ENCODE results near the gene TBC1D8B. TPM values are rescaled to one million over a fixed set of nuclear protein-coding genes. Genes with fewer than 3 reads are reported as not detected.

TBC1D8B gene
- total RNA-seq, 1 donor from 2014 or later: 1.2 TPM

GRCh38 chrX:106898462-106898861, 96.0 kb downstream of the TBC1D8B start:
- peak; percentile 51 for TF ChIP-seq CTCF (conservative IDR thresholded peaks at IDR 0.05; ENCODE audit: low read depth, low read length)
- no peak overlapping the region for H3K4me3 ChIP-seq (ENCODE audit: low read depth, low read length)
- DNase-seq (ENCODE audit: low read depth): no peak

DNA sequence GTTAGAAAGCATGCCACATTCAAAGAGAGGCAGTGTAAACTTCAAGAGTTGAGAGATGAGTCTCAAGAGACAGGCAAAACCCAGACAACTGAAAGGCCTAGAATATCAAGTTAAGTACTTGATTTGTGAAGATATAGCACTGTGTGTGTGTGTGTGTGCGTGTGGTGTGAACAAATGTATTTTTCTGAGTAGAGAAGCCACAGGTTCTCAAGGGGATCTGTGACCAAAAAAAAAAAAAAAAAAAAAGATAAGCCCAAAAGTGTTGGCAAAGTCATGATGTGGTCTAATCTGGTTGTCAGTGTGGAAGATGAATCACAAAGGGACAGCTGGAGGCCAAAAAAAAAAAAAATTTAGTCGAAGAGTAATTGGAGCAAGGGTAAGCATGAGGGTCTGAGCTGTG, 96.8 kb downstream of the TBC1D8B start:
- H3K4me3 ChIP-seq (ENCODE audit: low read depth, low read length): no peak overlapping the region
- no peak for TF ChIP-seq CTCF (conservative IDR thresholded peaks at IDR 0.05; ENCODE audit: low read depth, low read length)
- no peak for DNase-seq (ENCODE audit: low read depth)

DNA sequence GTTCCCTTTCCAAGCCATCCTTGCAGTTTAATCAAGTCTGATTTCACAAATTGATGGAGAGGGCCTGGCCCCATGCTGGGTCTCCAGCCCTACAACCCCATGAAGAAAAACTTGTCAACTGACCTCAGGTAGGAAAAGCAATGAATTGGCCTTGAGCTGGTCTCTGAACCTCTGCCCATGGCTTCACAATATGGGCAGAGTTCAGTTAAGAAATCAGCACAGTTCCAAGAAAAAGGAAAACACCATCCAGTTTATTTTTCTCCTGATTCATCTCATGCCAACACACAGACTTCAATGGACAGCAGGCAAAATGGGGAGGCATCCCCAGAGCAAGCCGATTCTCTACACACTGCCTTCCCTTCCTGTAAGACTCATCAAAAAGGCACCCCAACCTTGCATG, 97.4 kb downstream of the TBC1D8B start:
- DNase-seq (ENCODE audit: low read depth): no peak
- no peak overlapping the region for H3K4me3 ChIP-seq (ENCODE audit: low read depth, low read length)
- TF ChIP-seq CTCF (conservative IDR thresholded peaks at IDR 0.05; ENCODE audit: low read depth, low read length): no peak

DNA sequence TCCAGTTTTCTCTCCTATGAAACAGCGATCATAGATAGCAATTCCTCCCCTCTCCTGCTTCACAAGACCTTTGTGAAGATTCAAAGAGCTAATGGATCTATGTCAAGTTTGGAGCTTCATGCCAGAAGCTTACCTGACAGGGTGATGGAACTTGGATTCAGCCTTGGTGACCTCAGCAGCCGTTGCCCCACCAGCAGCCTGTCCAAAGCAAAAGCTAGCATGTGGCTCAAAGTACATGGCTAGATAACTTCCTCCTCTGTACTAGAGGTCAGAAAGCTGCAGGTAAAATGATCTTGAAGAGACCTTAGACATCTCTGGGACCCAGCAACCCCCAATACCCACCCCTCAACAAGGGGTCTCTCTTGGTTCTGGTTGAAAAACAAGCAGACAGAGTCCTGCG, 98.9 kb downstream of the TBC1D8B start:
- H3K4me3 ChIP-seq (ENCODE audit: low read depth, low read length): no peak overlapping the region
- no peak for DNase-seq (ENCODE audit: low read depth)
- TF ChIP-seq CTCF (conservative IDR thresholded peaks at IDR 0.05; ENCODE audit: low read depth, low read length): no peak

DNA sequence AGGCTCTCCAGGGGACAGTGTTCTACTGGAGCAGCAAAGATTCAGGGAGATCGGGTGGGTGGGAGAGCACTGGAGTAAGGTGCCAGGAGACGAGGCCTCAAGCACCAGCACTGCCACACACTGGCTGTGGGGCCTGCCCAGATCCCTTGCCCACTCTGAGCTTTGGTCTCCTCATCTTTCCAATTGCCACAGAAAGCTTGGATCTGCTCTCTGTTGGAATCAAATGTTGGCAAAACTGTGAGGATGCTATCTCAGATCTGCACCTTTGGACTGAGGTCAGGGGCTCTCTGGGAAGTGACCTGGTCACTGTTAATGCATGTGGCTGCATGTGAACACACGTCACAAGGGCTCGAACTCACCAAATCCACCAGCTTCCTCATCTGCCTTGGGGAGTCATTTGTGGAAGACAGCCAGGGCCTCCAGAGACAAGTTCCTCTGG, 99.3 kb downstream of the TBC1D8B start:
- no peak overlapping the region for H3K4me3 ChIP-seq (ENCODE audit: low read depth, low read length)
- DNase-seq (ENCODE audit: low read depth): no peak
- TF ChIP-seq CTCF (conservative IDR thresholded peaks at IDR 0.05; ENCODE audit: low read depth, low read length): no peak

DNA sequence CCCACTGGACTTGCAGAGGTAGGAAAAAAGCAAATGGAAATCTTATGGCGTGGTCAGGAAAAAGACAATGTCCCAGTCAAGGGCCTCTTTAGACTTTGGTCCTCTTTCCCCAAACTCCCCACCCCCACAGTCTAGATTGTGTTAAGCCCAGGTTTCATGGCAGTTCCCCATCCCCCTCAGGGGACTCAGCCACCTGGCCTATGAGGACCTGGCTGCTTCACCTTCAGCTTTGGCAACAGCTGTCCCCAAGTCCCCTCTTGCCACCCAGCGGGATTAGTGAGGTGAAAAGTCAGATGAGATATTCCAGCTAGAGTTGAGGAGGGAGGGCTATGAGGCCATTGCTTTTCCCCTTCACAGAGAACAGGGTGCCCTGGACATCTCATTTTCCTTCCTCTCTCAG, 100.2 kb downstream of the TBC1D8B start:
- no peak for TF ChIP-seq CTCF (conservative IDR thresholded peaks at IDR 0.05; ENCODE audit: low read depth, low read length)
- H3K4me3 ChIP-seq (ENCODE audit: low read depth, low read length): no peak overlapping the region
- no peak for DNase-seq (ENCODE audit: low read depth)

DNA sequence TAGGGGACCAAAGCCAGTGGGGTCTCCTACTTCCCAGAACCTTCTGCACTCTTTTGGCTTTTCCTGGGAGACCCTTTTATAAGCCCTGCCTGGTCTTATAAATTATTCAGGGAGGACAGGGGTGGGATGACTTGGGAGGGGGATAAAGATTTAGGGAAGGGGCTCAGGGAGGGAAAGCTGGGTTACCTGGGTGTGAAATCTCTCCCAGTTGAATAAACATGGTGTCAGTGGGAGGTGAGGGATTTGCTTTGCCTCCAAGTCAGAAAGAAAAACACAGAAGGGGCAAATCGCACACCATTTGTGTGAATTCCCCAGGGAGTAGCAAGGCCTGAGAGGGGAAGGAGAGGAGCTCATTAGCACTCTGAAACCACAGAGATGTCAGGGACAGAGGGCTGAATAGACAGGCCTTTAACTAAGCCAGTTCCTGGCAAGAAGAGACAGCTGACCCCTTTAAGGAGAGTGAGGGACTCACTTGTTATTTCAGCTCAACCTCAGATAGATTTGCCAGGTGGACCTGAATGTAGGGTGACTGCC, 100.9 kb downstream of the TBC1D8B start, which contains the start of gene RIPPLY1:
RIPPLY1 (minus strand) TSS at position 51 of the 534 bp plus-strand sequence. CDS start 54 bp downstream, outside the sequence.
- no peak for DNase-seq (ENCODE audit: low read depth)
- TF ChIP-seq CTCF (conservative IDR thresholded peaks at IDR 0.05; ENCODE audit: low read depth, low read length): no peak
- no peak within 1 kb of the TSS for H3K4me3 ChIP-seq (ENCODE audit: low read depth, low read length)
